HCT116 (cell line): Measurements from ENCODE around the gene MCAT. TPM values are rescaled to one million over a fixed set of nuclear protein-coding genes. Genes with fewer than 3 reads are reported as not detected.
A peak's percentile ranks its signal among the peaks of the same experiment; 100 is the strongest.

Experiments used
- ATAC-seq: fragments of 200-7000 bp; cut with Tn5 transposase; 2 replicates; pipeline ENCODE4 v1.9.1; 2020; ENCODE audit warnings: mild to moderate bottlenecking, moderate library complexity
- BruUV-seq: library from RNA; stranded (reverse); fragments of 400-500 nt; replicated peaks from 2 replicates; lab custom pipeline; 2021; lab: Mats Ljungman, UMichigan
- CTCF ChIA-PET: fragments of 300-600 bp; sonication (Branson Sonifier 250); formaldehyde crosslinking; loops from one replicate; lab custom pipeline; 2021; ENCODE audit warnings: antibody characterized with exemption; lab: Charles Lee
- POLR2A ChIA-PET: fragments of 300-600, 350-600 bp; sonication (Branson Sonifier 250); formaldehyde crosslinking; loops from one replicate; lab custom pipeline; 2021; ENCODE audit warnings: antibody characterized with exemption; lab: Charles Lee
- RAD21 ChIA-PET, 2 experiments: fragments of 300-600 bp; sonication (Branson Sonifier 250); formaldehyde crosslinking; loops; one replicate each; lab custom pipeline; 2023; ENCODE audit warnings: low total read pairs in 2 of 2; ENCODE audit not compliant: uncharacterized antibody in 2 of 2, unreplicated experiment in 2 of 2, low non-redundant PET in 1 of 2; lab: Charles Lee
- DNase-seq: peaks from one replicate; pipeline ENCODE4 v3.0.0-alpha.2; 2010; ENCODE audit warnings: low read depth, low spot score
- H2AFZ ChIP-seq: fragments of 200-600 bp; shearing (Covaris generic), sonication (generic); 2 replicates; pipeline ENCODE4 v1.6.1; 2017; ENCODE audit warnings: low read depth, mixed run types, mixed read lengths, antibody characterized with exemption, low read length; ENCODE audit not compliant: poor library complexity, severe bottlenecking
- H3K27ac ChIP-seq: 2 replicates; pipeline ENCODE4 v1.5.1; 2012; ENCODE audit warnings: low read depth, low read length
- H3K27me3 ChIP-seq: fragments of 200-600 bp; sonication (generic); 2 replicates; pipeline ENCODE4 v1.6.1; 2016; ENCODE audit warnings: mixed run types, low read length, mixed read lengths; ENCODE audit not compliant: insufficient read depth
- H3K36me3 ChIP-seq, 2 experiments: fragments of 200-500 bp in 1 of 2; fragments of 200-600 bp in 1 of 2; sonication (Bioruptor generic) in 1 of 2; sonication (generic) in 1 of 2; 2 replicates each; pipeline versions ENCODE4 v1.5.1 to v1.6.1; 2014 to 2016; ENCODE audit warnings: low read length in 2 of 2, inconsistent platforms in 1 of 2, mixed read lengths in 1 of 2, mixed run types in 1 of 2; ENCODE audit not compliant: insufficient read depth in 2 of 2, control insufficient read depth in 1 of 2
- H3K4me1 ChIP-seq, 2 experiments: fragments of 200-600 bp in 1 of 2; sonication (generic) in 1 of 2; 2 replicates each; pipeline versions ENCODE4 v1.5.1 to v1.6.1; 2012 to 2017; ENCODE audit warnings: low read length in 2 of 2, inconsistent platforms in 1 of 2, mild to moderate bottlenecking in 1 of 2, mixed read lengths in 1 of 2, mixed run types in 1 of 2, moderate library complexity in 1 of 2; ENCODE audit not compliant: insufficient read depth in 2 of 2, control insufficient read depth in 1 of 2
- H3K4me2 ChIP-seq: fragments of 200-600 bp; sonication (generic); 2 replicates; pipeline ENCODE4 v1.6.1; 2017; ENCODE audit warnings: mixed run types, low read length, mixed read lengths
- H3K4me3 ChIP-seq, 2 experiments: fragments of 200-600 bp in 1 of 2; sonication (generic) in 1 of 2; replicated peaks in 1 of 2; 2 replicates each; pipeline ENCODE4 v1.5.1; 2011 to 2016; ENCODE audit warnings: low read length in 2 of 2, control low read depth in 1 of 2, low read depth in 1 of 2, mild to moderate bottlenecking in 1 of 2, mixed read lengths in 1 of 2, mixed run types in 1 of 2
- H3K79me2 ChIP-seq: fragments of 200-600 bp; sonication (generic); 2 replicates; pipeline ENCODE4 v1.6.1; 2017; ENCODE audit warnings: mild to moderate bottlenecking, mixed run types, low read length, moderate library complexity, mixed read lengths; ENCODE audit not compliant: insufficient read depth
- H3K9ac ChIP-seq: fragments of 200-600 bp; sonication (generic); 2 replicates; pipeline ENCODE4 v1.6.1; 2016; ENCODE audit warnings: low read length, mixed read lengths
- H3K9me2 ChIP-seq: fragments of 200-600 bp; sonication (generic), shearing (Covaris generic); 2 replicates; pipeline ENCODE4 v1.6.1; 2017; ENCODE audit warnings: mixed run types, mild to moderate bottlenecking, moderate library complexity; ENCODE audit not compliant: insufficient read depth
- H3K9me3 ChIP-seq, 2 experiments: fragments of 200-500 bp in 1 of 2; fragments of 200-600 bp in 1 of 2; sonication (Bioruptor generic) in 1 of 2; sonication (generic) in 1 of 2; 2 replicates each; pipeline ENCODE4 v1.6.1; 2014 to 2017; ENCODE audit warnings: low read length in 2 of 2, mixed read lengths in 2 of 2, inconsistent platforms in 1 of 2, low read depth in 1 of 2, mild to moderate bottlenecking in 1 of 2, mixed run types in 1 of 2, moderate library complexity in 1 of 2; ENCODE audit not compliant: control insufficient read depth in 1 of 2, insufficient read depth in 1 of 2
- H4K20me1 ChIP-seq: fragments of 200-600 bp; sonication (generic), shearing (Covaris generic); 2 replicates; pipeline ENCODE4 v1.6.1; 2017; ENCODE audit warnings: mixed run types, mild to moderate bottlenecking, moderate library complexity; ENCODE audit not compliant: insufficient read depth
- EGR1 ChIP-seq: IDR thresholded peaks from 2 replicates; pipeline ENCODE4 v1.6.1; 2012; ENCODE audit warnings: low read depth
- EZH2phosphoT487 ChIP-seq: fragments of 200-600 bp; IDR thresholded peaks from 2 replicates; pipeline ENCODE4 v1.6.1; 2018; ENCODE audit warnings: antibody characterized with exemption, borderline replicate concordance
- RAD21 ChIP-seq: IDR thresholded peaks from 2 replicates; pipeline ENCODE4 v1.6.1; 2012; ENCODE audit warnings: low read depth, mild to moderate bottlenecking
- SIN3A ChIP-seq: IDR thresholded peaks from 2 replicates; pipeline ENCODE4 v1.6.1; 2012; ENCODE audit warnings: low read depth
- YY1 ChIP-seq: IDR thresholded peaks from 2 replicates; pipeline ENCODE4 v1.6.1; 2011; ENCODE audit warnings: low read length, low read depth, moderate library complexity, mild to moderate bottlenecking; ENCODE audit not compliant: insufficient replicate concordance; ENCODE audit errors: extremely low read depth
- ZBTB33 ChIP-seq: IDR thresholded peaks from 2 replicates; pipeline ENCODE4 v1.6.1; 2011; ENCODE audit warnings: mild to moderate bottlenecking, low read length, moderate library complexity; ENCODE audit not compliant: insufficient replicate concordance; ENCODE audit errors: extremely low read depth
- ZFX ChIP-seq: fragments of 450-650 bp; IDR thresholded peaks from 2 replicates; pipeline ENCODE4 v1.6.1; 2017
- intact Hi-C: fragments of 100-400 bp; cut with micrococcal nuclease; formaldehyde crosslinking; loops from 2 replicates; pipeline ENCODE4 v1.10.0; 2022
- total RNA-seq: library from RNA; stranded (reverse); gene quantifications from one replicate; pipeline ENCODE4 v1.2.1, GENCODE V29; 2021; ENCODE audit not compliant: unreplicated experiment
- TF ChIP-seq, protein P1 (sequence below), 3 experiments: fragments of 200-600 bp in 1 of 3; sonication (generic) in 1 of 3; IDR thresholded peaks in 2 of 3; conservative IDR thresholded peaks in 1 of 3; 2 replicates each; pipeline ENCODE4 v1.5.1; 2012 to 2017; ENCODE audit warnings: low read depth in 2 of 3, low read length in 2 of 3, antibody characterized with exemption in 1 of 3, borderline replicate concordance in 1 of 3, control low read depth in 1 of 3, mild to moderate bottlenecking in 1 of 3, mixed read lengths in 1 of 3, mixed run types in 1 of 3, moderate library complexity in 1 of 3; ENCODE audit not compliant: insufficient read depth in 1 of 3
- TF ChIP-seq, protein P2 (sequence below): IDR thresholded peaks from 2 replicates; pipeline ENCODE4 v1.6.1; 2012

The MCAT gene
- total RNA-seq, 1 experiment from 2014 or later: 34.8 TPM

DNA sequence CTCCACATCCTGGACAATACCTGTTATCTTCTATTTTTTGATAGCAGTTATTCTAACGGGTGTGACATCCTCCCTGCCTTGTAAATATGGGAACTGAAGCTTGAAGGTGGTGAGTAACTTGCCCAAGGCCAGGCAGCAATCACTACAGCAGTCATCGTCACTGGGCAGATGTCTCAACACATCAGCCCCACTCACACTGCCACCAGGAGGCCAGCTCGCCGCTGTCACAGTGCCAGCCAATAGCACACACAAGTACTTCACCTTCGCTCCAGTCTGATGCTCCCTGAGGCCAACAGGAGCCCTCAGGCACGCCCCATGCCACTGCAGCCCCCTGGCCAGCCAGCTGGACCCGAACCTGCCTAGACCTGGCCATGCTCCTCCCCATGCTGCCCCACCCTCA, 49.1 kb downstream of the MCAT start:
- no TSS peak for BruUV-seq
- peak; percentile 20; the same call in 1 of the 2 replicates for ATAC-seq
- CTCF ChIA-PET: no interaction called here
- no peaks in the 10 kb centered on the region for H3K27me3 ChIP-seq
- peaks cover 10 to 22% of the 10 kb centered on the region in 2 experiments; a peak in 3 of 4 replicates for H3K4me1 ChIP-seq
- peaks cover 3 to 9% of the 10 kb centered on the region in 2 experiments; a peak in 2 of 4 replicates for H3K9me3 ChIP-seq
- 0 out of 2 replicates have a peak overlapping the region, but pooled peaks have one; percentile 20 for H3K4me2 ChIP-seq
- no peaks in the 10 kb centered on the region for H3K79me2 ChIP-seq
- H4K20me1 ChIP-seq: no peaks in the 10 kb centered on the region
- no peaks in the 10 kb centered on the region for H3K9me2 ChIP-seq
- RAD21 ChIA-PET: no interaction called here
- intact Hi-C loops: loop anchor here (5.0 to 10.0 kb wide), 2 partner anchors 159 to 432 kb away; no protein-coding TSS in a partner anchor
- no peak for DNase-seq
- peak overlapping the region; percentile 10; the same call in 1 of the 2 replicates for H3K27ac ChIP-seq
- no peak overlapping the region for H2AFZ ChIP-seq
- H3K9ac ChIP-seq: no peak overlapping the region
- POLR2A ChIA-PET: no interaction called here
- H3K36me3 ChIP-seq: no peaks in the 10 kb centered on the region
- no peak for TF ChIP-seq EGR1
- TF ChIP-seq, protein P1, sequence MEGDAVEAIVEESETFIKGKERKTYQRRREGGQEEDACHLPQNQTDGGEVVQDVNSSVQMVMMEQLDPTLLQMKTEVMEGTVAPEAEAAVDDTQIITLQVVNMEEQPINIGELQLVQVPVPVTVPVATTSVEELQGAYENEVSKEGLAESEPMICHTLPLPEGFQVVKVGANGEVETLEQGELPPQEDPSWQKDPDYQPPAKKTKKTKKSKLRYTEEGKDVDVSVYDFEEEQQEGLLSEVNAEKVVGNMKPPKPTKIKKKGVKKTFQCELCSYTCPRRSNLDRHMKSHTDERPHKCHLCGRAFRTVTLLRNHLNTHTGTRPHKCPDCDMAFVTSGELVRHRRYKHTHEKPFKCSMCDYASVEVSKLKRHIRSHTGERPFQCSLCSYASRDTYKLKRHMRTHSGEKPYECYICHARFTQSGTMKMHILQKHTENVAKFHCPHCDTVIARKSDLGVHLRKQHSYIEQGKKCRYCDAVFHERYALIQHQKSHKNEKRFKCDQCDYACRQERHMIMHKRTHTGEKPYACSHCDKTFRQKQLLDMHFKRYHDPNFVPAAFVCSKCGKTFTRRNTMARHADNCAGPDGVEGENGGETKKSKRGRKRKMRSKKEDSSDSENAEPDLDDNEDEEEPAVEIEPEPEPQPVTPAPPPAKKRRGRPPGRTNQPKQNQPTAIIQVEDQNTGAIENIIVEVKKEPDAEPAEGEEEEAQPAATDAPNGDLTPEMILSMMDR (IDR thresholded peaks at IDR 0.05 in 2 of 3, conservative IDR thresholded peaks at IDR 0.05 in 1 of 3; ENCODE audit: borderline replicate concordance in 1 of 3, insufficient read depth in 1 of 3, low read depth in 2 of 3, low read length in 2 of 3): peak in 1 of 3 experiments; percentile 24; a peak in 1 of 6 replicates
- TF ChIP-seq, protein P2, sequence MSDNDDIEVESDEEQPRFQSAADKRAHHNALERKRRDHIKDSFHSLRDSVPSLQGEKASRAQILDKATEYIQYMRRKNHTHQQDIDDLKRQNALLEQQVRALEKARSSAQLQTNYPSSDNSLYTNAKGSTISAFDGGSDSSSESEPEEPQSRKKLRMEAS: no peak
- no peak for TF ChIP-seq YY1
- TF ChIP-seq RAD21: peak; percentile 36
- H3K4me3 ChIP-seq: no peak overlapping the region

DNA sequence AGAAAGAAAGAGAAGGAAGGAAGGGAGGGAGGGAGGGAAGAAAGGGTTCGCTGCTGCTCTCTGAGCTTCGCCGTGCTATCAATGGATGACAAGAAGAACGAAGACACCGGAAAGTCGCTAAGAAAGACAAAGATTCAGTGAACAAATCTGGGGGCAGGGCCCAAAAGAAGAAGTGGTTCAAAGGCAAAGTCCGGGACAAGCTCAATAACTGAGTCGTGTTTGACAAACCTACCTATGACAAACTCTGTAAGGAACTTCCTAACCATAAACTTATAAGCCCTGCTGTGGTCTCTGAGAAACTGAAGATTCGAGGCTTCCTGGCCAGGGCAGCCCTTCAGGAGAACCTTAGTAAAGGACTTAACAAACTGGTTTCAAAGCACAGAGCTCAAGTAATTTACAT, 51.1 kb downstream of the MCAT start:
- Histone ChIP-seq H3K36me3 (no peaks in the 10 kb centered on the region), H4K20me1 (no peaks in the 10 kb centered on the region), H2AFZ (no peak overlapping the region), H3K79me2 (no peaks in the 10 kb centered on the region), H3K27ac (no peak overlapping the region), H3K9ac (no peak overlapping the region), H3K4me2 (no peak overlapping the region), H3K9me2 (no peaks in the 10 kb centered on the region), H3K9me3 (peaks cover 3 to 8% of the 10 kb centered on the region in 2 experiments; a peak in 2 of 4 replicates), H3K4me1 (peaks cover 10 to 29% of the 10 kb centered on the region in 2 experiments; a peak in 3 of 4 replicates), H3K27me3 (no peaks in the 10 kb centered on the region), H3K4me3 (no peak overlapping the region)
- POLR2A ChIA-PET: no interaction called here
- CTCF ChIA-PET: interaction anchor here (0.6 to 0.7 kb wide), 2 partner anchors 38 to 317 kb away, joined by 3 to 5 read pairs; no protein-coding TSS in a partner anchor
- DNase-seq: no peak
- RAD21 ChIA-PET: no interaction called here
- intact Hi-C loops: loop anchor here (5.0 to 10.0 kb wide), 2 partner anchors 157 to 430 kb away; no protein-coding TSS in a partner anchor
- BruUV-seq: no TSS peak
- TF ChIP-seq EZH2phosphoT487: no peak
- TF ChIP-seq ZBTB33: no peak
- TF ChIP-seq ZFX: no peak
- no peak for TF ChIP-seq SIN3A
- TF ChIP-seq EGR1: no peak
- no peak for ATAC-seq
